Caco-2 (cell line): ENCODE measurements around the gene MYO16. TPM values are rescaled to one million over a fixed set of nuclear protein-coding genes. Genes with fewer than 3 reads are reported as not detected.

Source experiments
- BruUV-seq: library from RNA; stranded (reverse); fragments of 400-500 nt; replicated peaks from 2 replicates; lab custom pipeline; 2021; lab: Mats Ljungman, UMichigan
- CTCF ChIA-PET: fragments of 300-600 bp; sonication (Branson Sonifier 250); formaldehyde crosslinking; loops from one replicate; lab custom pipeline; 2022; ENCODE audit warnings: antibody characterized with exemption; lab: Charles Lee
- POLR2A ChIA-PET: fragments of 300-600 bp; sonication (Branson Sonifier 250); formaldehyde crosslinking; loops from one replicate; lab custom pipeline; 2022; ENCODE audit warnings: antibody characterized with exemption; lab: Charles Lee
- DNase-seq, 2 experiments: peaks; one replicate each; pipeline versions ENCODE4 v3.0.0 to v3.0.0-alpha.2; 2020 to 2022
- H3K27me3 ChIP-seq: replicated peaks from 2 replicates; pipeline ENCODE4 v1.6.0; 2011; ENCODE audit warnings: low read length; ENCODE audit not compliant: control insufficient read depth, insufficient read depth
- H3K36me3 ChIP-seq: 2 replicates; pipeline ENCODE4 v1.5.1; 2011; ENCODE audit warnings: low read length; ENCODE audit not compliant: control insufficient read depth, insufficient read depth
- H3K4me1 ChIP-seq: fragments of 250-450 bp; sonication (Bioruptor Pico); 2 replicates; pipeline ENCODE4 v1.5.1; 2020; ENCODE audit warnings: mild to moderate bottlenecking
- H3K4me3 ChIP-seq: 2 replicates; pipeline ENCODE4 v1.5.1; 2011; ENCODE audit warnings: low read depth, mild to moderate bottlenecking, control low read depth, low read length
- H3K9me3 ChIP-seq: fragments of 250-450 bp; sonication (Bioruptor Pico); 2 replicates; pipeline ENCODE4 v1.5.1; 2020; ENCODE audit warnings: mild to moderate bottlenecking, moderate library complexity
- H3K27ac Mint-ChIP-seq: one replicate; pipeline ENCODE4 v1.8.0; 2022; ENCODE audit warnings: mixed read lengths; ENCODE audit not compliant: unreplicated experiment
- H3K27me3 Mint-ChIP-seq: one replicate; pipeline ENCODE4 v1.8.0; 2022; ENCODE audit warnings: mixed read lengths; ENCODE audit not compliant: insufficient read depth, unreplicated experiment
- H3K36me3 Mint-ChIP-seq: one replicate; pipeline ENCODE4 v1.8.0; 2022; ENCODE audit warnings: mild to moderate bottlenecking, mixed read lengths; ENCODE audit not compliant: insufficient read depth, unreplicated experiment
- H3K4me1 Mint-ChIP-seq: one replicate; pipeline ENCODE4 v1.8.0; 2022; ENCODE audit warnings: low read depth, mixed read lengths; ENCODE audit not compliant: unreplicated experiment
- H3K4me3 Mint-ChIP-seq: one replicate; pipeline ENCODE4 v1.8.0; 2022; ENCODE audit warnings: mild to moderate bottlenecking, moderate library complexity, mixed read lengths; ENCODE audit not compliant: unreplicated experiment
- H3K9me3 Mint-ChIP-seq: one replicate; pipeline ENCODE4 v1.8.0; 2022; ENCODE audit warnings: mixed read lengths; ENCODE audit not compliant: unreplicated experiment
- CTCF ChIP-seq, 2 experiments: fragments of 200-600 bp in 1 of 2; IDR thresholded peaks; 1 replicate in 1 of 2; 2 replicates in 1 of 2; pipeline versions ENCODE4 v1.5.1 to v1.8.0; 2011 to 2022; ENCODE audit warnings: antibody characterized with exemption in 1 of 2, control low read depth in 1 of 2, inconsistent platforms in 1 of 2, low read depth in 1 of 2, low read length in 1 of 2, mild to moderate bottlenecking in 1 of 2, moderate library complexity in 1 of 2; ENCODE audit not compliant: insufficient read depth in 1 of 2, severe bottlenecking in 1 of 2, unreplicated experiment in 1 of 2
- intact Hi-C: fragments of 100-400 bp; cut with micrococcal nuclease; formaldehyde crosslinking; loops from one replicate; pipeline ENCODE4 v1.10.0; 2022; ENCODE audit not compliant: unreplicated experiment
- total RNA-seq: library from RNA; stranded (reverse); gene quantifications from 2 replicates; pipeline ENCODE4 v1.2.3, GENCODE V29; 2022

The MYO16 gene
- total RNA-seq, 1 experiment from 2014 or later, result not detected

DNA sequence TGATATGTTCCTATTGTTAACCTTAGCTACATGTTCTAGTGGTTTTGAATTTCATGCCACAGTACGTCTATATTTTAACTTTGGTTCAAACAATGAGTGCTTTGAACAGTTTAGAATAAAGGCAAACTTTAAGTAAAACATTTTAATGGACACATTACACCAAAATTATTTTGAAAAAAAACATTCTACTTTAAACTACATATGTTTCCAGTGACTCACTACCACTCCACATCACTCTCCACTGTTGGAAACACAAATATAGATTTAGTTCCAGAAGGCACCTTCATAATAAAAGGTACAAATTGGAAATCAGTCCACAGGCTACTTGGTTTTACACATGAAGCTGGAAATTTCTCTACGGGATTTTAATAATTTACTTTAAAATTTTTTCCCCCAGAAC is 373.5 kb downstream of the MYO16 start:
- BruUV-seq, result no TSS peak
- H3K4me1 Mint-ChIP-seq, result no peaks in the 10 kb centered on the region
- Histone ChIP-seq H3K36me3 (no peaks in the 10 kb centered on the region), H3K4me3 (no peak overlapping the region), H3K4me1 (no peaks in the 10 kb centered on the region), H3K27me3 (no peaks in the 10 kb centered on the region; the same call in 1 of the 2 replicates), H3K9me3 (no peaks in the 10 kb centered on the region)
- ChIA-PET CTCF (no interaction called here), POLR2A (no interaction called here)
- no peak for DNase-seq
- no peak overlapping the region for H3K4me3 Mint-ChIP-seq
- H3K27ac Mint-ChIP-seq, result no peak overlapping the region
- peaks cover 12% of the 10 kb centered on the region for H3K27me3 Mint-ChIP-seq
- no peaks in the 10 kb centered on the region for H3K36me3 Mint-ChIP-seq
- no peak for TF ChIP-seq CTCF (IDR thresholded peaks at IDR 0.05; ENCODE audit: insufficient read depth in 1 of 2, low read depth in 1 of 2, low read length in 1 of 2, severe bottlenecking in 1 of 2, unreplicated experiment in 1 of 2)
- peaks cover 10% of the 10 kb centered on the region for H3K9me3 Mint-ChIP-seq
- intact Hi-C loops, result no loop called here

DNA sequence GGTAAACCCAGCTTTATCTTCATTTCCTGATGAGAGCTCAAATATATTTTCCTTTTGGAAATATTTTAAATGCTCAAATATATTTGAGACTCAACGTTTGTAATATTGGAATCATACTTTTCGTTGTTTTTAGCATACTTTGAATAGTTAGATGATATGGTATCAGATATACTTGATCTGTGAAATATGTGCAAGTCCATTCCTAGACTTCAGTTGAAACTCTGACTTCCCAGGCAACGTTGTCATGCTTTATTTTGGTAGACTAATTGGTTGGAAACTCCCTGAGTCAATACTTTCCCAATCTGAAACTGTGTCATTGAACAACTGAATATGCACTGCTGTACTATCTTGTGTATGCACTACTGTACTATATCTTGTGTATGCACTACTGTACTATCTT is 378.5 kb downstream of the MYO16 start:
- H3K27ac Mint-ChIP-seq, result no peak overlapping the region
- intact Hi-C loops, result no loop called here
- TF ChIP-seq CTCF (IDR thresholded peaks at IDR 0.05; ENCODE audit: insufficient read depth in 1 of 2, low read depth in 1 of 2, low read length in 1 of 2, severe bottlenecking in 1 of 2, unreplicated experiment in 1 of 2), result no peak

GRCh38 chr13:109009756-109010155 is 380.3 kb downstream of the MYO16 start:
- Mint-ChIP-seq H3K9me3 (peaks cover 10% of the 10 kb centered on the region), H3K4me1 (no peaks in the 10 kb centered on the region), H3K36me3 (no peaks in the 10 kb centered on the region), H3K4me3 (no peak overlapping the region), H3K27me3 (peaks cover 15% of the 10 kb centered on the region), H3K27ac (no peak overlapping the region)
- H3K4me1 ChIP-seq, result no peaks in the 10 kb centered on the region
- TF ChIP-seq CTCF (IDR thresholded peaks at IDR 0.05; ENCODE audit: insufficient read depth in 1 of 2, low read depth in 1 of 2, low read length in 1 of 2, severe bottlenecking in 1 of 2, unreplicated experiment in 1 of 2), result no peak
- no peaks in the 10 kb centered on the region for H3K36me3 ChIP-seq
- no peak for DNase-seq
- no peaks in the 10 kb centered on the region; the same call in 1 of the 2 replicates for H3K27me3 ChIP-seq
- POLR2A ChIA-PET, result no interaction called here
- no peaks in the 10 kb centered on the region for H3K9me3 ChIP-seq
- intact Hi-C loops, result loop anchor here (5.0 kb wide), 1 partner anchor 778 kb away; the partner anchor contains the start of gene IRS2
- CTCF ChIA-PET, result no interaction called here
- no peak overlapping the region for H3K4me3 ChIP-seq
- BruUV-seq, result no TSS peak

More for the DNA sequence above, 378.5 kb downstream of the MYO16 start:
- Histone ChIP-seq H3K4me3 (no peak overlapping the region), H3K36me3 (no peaks in the 10 kb centered on the region), H3K4me1 (no peaks in the 10 kb centered on the region), H3K9me3 (no peaks in the 10 kb centered on the region), H3K27me3 (no peaks in the 10 kb centered on the region; the same call in 1 of the 2 replicates)
- H3K36me3 Mint-ChIP-seq, result no peaks in the 10 kb centered on the region
- H3K27me3 Mint-ChIP-seq, result peaks cover 16% of the 10 kb centered on the region
- no peaks in the 10 kb centered on the region for H3K4me1 Mint-ChIP-seq
- no peak overlapping the region for H3K4me3 Mint-ChIP-seq
- CTCF ChIA-PET, result no interaction called here
- no peak for DNase-seq
- BruUV-seq, result no TSS peak
- peaks cover 10% of the 10 kb centered on the region for H3K9me3 Mint-ChIP-seq
- POLR2A ChIA-PET, result no interaction called here
